ENCODE data around the gene CCDC126.

DNA sequence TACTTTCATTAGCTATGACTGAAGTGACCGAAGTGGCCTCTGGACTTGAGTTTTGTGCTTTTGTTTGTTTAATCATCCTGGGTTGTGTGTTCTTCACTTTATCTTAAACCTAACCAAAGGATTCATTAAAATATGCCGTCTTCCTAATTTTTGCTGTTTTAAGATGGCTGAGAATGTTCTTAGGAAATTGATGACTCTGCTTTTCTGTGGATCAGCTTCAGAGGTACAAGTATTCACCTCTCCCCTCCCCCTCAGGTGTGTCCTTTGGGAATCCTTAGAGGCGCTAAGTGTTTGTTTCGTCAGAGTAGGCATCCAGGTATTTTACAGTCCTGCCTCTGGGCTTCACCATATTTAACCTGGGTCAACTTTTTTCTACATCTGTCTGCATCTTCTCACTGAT, 1.1 kb downstream of the CCDC126 start:
- TF ChIP-seq, protein P1, sequence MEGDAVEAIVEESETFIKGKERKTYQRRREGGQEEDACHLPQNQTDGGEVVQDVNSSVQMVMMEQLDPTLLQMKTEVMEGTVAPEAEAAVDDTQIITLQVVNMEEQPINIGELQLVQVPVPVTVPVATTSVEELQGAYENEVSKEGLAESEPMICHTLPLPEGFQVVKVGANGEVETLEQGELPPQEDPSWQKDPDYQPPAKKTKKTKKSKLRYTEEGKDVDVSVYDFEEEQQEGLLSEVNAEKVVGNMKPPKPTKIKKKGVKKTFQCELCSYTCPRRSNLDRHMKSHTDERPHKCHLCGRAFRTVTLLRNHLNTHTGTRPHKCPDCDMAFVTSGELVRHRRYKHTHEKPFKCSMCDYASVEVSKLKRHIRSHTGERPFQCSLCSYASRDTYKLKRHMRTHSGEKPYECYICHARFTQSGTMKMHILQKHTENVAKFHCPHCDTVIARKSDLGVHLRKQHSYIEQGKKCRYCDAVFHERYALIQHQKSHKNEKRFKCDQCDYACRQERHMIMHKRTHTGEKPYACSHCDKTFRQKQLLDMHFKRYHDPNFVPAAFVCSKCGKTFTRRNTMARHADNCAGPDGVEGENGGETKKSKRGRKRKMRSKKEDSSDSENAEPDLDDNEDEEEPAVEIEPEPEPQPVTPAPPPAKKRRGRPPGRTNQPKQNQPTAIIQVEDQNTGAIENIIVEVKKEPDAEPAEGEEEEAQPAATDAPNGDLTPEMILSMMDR (IDR thresholded peaks at IDR 0.05) = no peak
- TF ChIP-seq POLR2A (IDR thresholded peaks at IDR 0.05) = no peak
